ENCODE data around the gene ROBO1. TPM values are rescaled to one million over a fixed set of nuclear protein-coding genes. Genes with fewer than 3 reads are reported as not detected.

Gene ROBO1
- total and polyA plus RNA-seq, 2 of the 13 experiments (the other 11 are each of a cell fraction or from before 2014, with no cell fraction given) = 52.2 to 71.0 TPM

DNA sequence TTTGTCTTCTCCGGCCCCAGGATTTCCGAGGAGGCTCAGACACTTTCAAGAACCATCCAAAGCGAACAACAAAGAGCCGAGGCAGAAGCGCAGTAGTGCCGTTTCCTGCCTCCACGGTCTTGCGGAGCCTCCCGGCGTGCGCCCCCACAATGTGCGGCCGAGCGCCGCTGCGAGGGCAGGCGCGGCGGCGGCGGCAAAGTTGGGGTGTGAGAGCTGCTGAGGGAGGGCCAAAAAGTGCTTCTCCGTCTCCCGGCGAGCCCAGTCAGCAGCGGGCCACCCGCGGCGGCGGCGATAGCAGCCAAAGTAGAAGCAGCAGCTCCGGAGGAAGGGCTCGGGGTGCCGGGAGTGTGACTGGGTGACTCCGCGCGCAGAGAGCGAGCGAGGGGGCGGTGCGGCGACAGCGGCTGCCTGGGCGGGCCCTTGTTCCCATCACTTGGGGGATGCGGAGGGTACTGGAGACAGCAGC, 749.1 kb downstream of the ROBO1 start (continued):
- TF ChIP-seq, protein P1, sequence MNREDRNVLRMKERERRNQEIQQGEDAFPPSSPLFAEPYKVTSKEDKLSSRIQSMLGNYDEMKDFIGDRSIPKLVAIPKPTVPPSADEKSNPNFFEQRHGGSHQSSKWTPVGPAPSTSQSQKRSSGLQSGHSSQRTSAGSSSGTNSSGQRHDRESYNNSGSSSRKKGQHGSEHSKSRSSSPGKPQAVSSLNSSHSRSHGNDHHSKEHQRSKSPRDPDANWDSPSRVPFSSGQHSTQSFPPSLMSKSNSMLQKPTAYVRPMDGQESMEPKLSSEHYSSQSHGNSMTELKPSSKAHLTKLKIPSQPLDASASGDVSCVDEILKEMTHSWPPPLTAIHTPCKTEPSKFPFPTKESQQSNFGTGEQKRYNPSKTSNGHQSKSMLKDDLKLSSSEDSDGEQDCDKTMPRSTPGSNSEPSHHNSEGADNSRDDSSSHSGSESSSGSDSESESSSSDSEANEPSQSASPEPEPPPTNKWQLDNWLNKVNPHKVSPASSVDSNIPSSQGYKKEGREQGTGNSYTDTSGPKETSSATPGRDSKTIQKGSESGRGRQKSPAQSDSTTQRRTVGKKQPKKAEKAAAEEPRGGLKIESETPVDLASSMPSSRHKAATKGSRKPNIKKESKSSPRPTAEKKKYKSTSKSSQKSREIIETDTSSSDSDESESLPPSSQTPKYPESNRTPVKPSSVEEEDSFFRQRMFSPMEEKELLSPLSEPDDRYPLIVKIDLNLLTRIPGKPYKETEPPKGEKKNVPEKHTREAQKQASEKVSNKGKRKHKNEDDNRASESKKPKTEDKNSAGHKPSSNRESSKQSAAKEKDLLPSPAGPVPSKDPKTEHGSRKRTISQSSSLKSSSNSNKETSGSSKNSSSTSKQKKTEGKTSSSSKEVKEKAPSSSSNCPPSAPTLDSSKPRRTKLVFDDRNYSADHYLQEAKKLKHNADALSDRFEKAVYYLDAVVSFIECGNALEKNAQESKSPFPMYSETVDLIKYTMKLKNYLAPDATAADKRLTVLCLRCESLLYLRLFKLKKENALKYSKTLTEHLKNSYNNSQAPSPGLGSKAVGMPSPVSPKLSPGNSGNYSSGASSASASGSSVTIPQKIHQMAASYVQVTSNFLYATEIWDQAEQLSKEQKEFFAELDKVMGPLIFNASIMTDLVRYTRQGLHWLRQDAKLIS (CRISPR knock-in tag; IDR thresholded peaks at IDR 0.05) = 0 out of 2 replicates have a peak, but pooled peaks have one; percentile 39
- TF ChIP-seq, protein P2, sequence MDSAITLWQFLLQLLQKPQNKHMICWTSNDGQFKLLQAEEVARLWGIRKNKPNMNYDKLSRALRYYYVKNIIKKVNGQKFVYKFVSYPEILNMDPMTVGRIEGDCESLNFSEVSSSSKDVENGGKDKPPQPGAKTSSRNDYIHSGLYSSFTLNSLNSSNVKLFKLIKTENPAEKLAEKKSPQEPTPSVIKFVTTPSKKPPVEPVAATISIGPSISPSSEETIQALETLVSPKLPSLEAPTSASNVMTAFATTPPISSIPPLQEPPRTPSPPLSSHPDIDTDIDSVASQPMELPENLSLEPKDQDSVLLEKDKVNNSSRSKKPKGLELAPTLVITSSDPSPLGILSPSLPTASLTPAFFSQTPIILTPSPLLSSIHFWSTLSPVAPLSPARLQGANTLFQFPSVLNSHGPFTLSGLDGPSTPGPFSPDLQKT (CRISPR knock-in tag; IDR thresholded peaks at IDR 0.05; ENCODE audit: borderline replicate concordance) = no peak
- TF ChIP-seq TFAP4 (IDR thresholded peaks at IDR 0.05; ENCODE audit: borderline replicate concordance, low read depth) (no peak), ZNF691 (CRISPR knock-in tag; IDR thresholded peaks at IDR 0.05; ENCODE audit: borderline replicate concordance, low read depth) (peak; percentile 68; the same call in 1 of the 2 replicates), ARID2 (CRISPR knock-in tag; IDR thresholded peaks at IDR 0.05; ENCODE audit: borderline replicate concordance) (no peak), ZBTB33 (CRISPR knock-in tag; IDR thresholded peaks at IDR 0.05) (no peak)
- TF ChIP-seq, protein P3, sequence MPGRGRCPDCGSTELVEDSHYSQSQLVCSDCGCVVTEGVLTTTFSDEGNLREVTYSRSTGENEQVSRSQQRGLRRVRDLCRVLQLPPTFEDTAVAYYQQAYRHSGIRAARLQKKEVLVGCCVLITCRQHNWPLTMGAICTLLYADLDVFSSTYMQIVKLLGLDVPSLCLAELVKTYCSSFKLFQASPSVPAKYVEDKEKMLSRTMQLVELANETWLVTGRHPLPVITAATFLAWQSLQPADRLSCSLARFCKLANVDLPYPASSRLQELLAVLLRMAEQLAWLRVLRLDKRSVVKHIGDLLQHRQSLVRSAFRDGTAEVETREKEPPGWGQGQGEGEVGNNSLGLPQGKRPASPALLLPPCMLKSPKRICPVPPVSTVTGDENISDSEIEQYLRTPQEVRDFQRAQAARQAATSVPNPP (CRISPR knock-in tag; IDR thresholded peaks at IDR 0.05) = no peak; the same call in 1 of the 2 replicates
- TF ChIP-seq, protein P4, sequence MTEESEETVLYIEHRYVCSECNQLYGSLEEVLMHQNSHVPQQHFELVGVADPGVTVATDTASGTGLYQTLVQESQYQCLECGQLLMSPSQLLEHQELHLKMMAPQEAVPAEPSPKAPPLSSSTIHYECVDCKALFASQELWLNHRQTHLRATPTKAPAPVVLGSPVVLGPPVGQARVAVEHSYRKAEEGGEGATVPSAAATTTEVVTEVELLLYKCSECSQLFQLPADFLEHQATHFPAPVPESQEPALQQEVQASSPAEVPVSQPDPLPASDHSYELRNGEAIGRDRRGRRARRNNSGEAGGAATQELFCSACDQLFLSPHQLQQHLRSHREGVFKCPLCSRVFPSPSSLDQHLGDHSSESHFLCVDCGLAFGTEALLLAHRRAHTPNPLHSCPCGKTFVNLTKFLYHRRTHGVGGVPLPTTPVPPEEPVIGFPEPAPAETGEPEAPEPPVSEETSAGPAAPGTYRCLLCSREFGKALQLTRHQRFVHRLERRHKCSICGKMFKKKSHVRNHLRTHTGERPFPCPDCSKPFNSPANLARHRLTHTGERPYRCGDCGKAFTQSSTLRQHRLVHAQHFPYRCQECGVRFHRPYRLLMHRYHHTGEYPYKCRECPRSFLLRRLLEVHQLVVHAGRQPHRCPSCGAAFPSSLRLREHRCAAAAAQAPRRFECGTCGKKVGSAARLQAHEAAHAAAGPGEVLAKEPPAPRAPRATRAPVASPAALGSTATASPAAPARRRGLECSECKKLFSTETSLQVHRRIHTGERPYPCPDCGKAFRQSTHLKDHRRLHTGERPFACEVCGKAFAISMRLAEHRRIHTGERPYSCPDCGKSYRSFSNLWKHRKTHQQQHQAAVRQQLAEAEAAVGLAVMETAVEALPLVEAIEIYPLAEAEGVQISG (CRISPR knock-in tag; IDR thresholded peaks at IDR 0.05) = no peak; the same call in 1 of the 2 replicates
- TF ChIP-seq, protein P5, sequence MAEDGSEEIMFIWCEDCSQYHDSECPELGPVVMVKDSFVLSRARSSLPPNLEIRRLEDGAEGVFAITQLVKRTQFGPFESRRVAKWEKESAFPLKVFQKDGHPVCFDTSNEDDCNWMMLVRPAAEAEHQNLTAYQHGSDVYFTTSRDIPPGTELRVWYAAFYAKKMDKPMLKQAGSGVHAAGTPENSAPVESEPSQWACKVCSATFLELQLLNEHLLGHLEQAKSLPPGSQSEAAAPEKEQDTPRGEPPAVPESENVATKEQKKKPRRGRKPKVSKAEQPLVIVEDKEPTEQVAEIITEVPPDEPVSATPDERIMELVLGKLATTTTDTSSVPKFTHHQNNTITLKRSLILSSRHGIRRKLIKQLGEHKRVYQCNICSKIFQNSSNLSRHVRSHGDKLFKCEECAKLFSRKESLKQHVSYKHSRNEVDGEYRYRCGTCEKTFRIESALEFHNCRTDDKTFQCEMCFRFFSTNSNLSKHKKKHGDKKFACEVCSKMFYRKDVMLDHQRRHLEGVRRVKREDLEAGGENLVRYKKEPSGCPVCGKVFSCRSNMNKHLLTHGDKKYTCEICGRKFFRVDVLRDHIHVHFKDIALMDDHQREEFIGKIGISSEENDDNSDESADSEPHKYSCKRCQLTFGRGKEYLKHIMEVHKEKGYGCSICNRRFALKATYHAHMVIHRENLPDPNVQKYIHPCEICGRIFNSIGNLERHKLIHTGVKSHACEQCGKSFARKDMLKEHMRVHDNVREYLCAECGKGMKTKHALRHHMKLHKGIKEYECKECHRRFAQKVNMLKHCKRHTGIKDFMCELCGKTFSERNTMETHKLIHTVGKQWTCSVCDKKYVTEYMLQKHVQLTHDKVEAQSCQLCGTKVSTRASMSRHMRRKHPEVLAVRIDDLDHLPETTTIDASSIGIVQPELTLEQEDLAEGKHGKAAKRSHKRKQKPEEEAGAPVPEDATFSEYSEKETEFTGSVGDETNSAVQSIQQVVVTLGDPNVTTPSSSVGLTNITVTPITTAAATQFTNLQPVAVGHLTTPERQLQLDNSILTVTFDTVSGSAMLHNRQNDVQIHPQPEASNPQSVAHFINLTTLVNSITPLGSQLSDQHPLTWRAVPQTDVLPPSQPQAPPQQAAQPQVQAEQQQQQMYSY (CRISPR knock-in tag; IDR thresholded peaks at IDR 0.05) = peak; percentile 13; the same call in 1 of the 2 replicates
